Iris pigment epithelial cell (primary cell): ENCODE data around the gene INPP4A.

ENCODE experiments used
- DNase-seq: peaks from one replicate; pipeline ENCODE4 v3.0.0-alpha.2; 2011; ENCODE audit warnings: low read depth

INPP4A gene

GRCh38 chr2:98436734-98437133, 7.9 kb upstream of the INPP4A start:
- DNase-seq = no peak

GRCh38 chr2:98438190-98439133, 6.2 kb upstream of the INPP4A start:
- DNase-seq = no peak

GRCh38 chr2:98441706-98442450, 2.8 kb upstream of the INPP4A start:
- DNase-seq = no peak

- DNase-seq = no peak
These were observed 2.2 kb upstream of the INPP4A start for GRCh38 chr2:98442488-98442887.

GRCh38 chr2:98445177-98445682, 572 bp downstream of the INPP4A start:
- DNase-seq = no peak

GRCh38 chr2:98445683-98446581, 1.3 kb downstream of the INPP4A start:
- no peak for DNase-seq

- DNase-seq = no peak
These were observed 2.2 kb downstream of the INPP4A start for GRCh38 chr2:98446850-98447249.

GRCh38 chr2:98448441-98449145, 3.9 kb downstream of the INPP4A start:
- no peak for DNase-seq

- DNase-seq = no peak
These were observed 7.9 kb downstream of the INPP4A start for GRCh38 chr2:98452396-98453027.

- DNase-seq = no peak
These were observed 8.4 kb downstream of the INPP4A start for GRCh38 chr2:98453083-98453482.

- DNase-seq = no peak
These were observed 8.9 kb downstream of the INPP4A start for GRCh38 chr2:98453531-98453930.

- no peak for DNase-seq
These were observed 9.4 kb downstream of the INPP4A start for GRCh38 chr2:98454073-98454472.

- DNase-seq = peak; percentile 50
These were observed 10.0 kb downstream of the INPP4A start for GRCh38 chr2:98454500-98455235.

- DNase-seq = peak; percentile 52
These were observed 10.9 kb downstream of the INPP4A start for GRCh38 chr2:98455494-98455976.

GRCh38 chr2:98457045-98457696, 12.5 kb downstream of the INPP4A start:
- peak; percentile 88 for DNase-seq

GRCh38 chr2:98458207-98458606, 13.5 kb downstream of the INPP4A start:
- DNase-seq = peak; percentile 57

GRCh38 chr2:98458667-98459380, 14.2 kb downstream of the INPP4A start:
- DNase-seq = no peak

GRCh38 chr2:98459496-98460175, 15.0 kb downstream of the INPP4A start:
- peak; percentile 37 for DNase-seq
